ENCODE measurements around the gene VGLL3.

Gene VGLL3

DNA sequence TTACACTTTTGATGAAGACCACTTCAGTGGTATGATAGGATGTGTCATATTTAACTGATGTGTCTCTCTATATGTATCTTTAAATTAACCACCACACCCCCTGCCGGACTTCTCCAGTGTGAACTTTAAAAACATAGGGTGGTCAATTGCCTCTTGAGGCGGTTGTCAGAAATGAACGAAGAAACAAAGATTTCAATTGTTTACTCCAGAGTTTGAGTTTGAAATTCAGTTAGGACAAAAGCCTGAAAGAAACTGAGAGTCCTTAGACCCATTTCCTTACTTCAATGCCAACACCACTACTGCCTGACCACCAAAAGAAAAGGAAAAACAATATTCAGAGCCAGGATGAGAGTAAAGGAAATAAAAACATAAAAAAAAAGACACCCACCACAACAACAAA is 40.2 kb downstream of the VGLL3 start:
- DNase-seq: no peak

DNA sequence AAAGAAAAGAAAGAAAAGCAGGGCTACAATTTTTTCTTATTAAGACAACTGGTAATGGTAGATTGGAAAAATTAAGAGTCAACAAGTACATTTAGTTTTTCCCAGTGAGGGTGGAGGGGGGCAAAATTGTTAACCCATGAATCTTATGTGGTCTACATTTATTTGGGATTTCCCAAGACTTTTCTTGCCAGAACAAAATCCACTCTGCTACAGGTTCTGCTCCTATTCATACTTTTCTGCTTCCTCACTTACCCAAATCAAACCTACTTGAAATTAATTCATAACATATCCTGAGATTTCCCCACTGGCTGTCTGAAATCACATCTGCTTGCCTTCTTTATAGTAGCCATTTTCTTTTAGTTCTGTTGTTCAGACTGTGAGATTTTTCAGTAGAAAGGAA is 41.1 kb downstream of the VGLL3 start:
- no peak for DNase-seq

DNA sequence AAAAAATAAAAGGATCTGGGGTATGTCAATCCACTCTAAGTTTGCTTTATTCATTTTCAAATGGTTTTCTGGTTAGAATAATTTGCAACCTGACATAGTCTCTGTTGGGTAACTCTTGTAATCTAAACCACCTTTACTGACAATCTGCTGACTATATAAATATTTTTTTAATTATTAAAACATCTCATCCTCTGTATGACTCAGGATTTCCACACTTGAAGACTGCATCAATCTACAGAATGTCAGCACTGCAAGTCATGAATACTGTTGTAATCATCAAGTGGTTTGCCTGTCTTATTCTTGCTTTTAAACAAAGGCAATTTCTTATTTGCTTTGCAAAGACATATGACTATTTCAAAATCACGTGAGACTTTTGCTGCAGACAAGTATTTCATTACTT is 42.1 kb downstream of the VGLL3 start:
- DNase-seq: no peak

DNA sequence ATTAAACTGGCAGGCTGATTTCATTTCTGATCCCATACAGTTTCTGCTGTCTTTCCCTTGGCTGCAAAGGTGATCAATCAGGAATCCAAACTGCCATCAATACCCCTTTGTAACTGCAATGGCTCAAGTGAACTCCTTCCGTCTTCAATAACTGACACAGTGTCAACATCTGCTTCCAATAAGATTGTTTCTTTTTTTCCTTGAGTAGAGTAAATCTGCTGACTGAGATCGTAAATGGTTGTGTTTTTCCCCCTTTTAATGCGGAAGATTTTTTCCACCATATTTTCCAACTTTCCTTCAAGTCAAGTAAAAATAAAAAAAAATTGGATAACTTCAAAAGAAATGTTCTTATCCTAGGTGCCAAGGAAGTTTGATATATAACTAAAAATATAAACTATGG is 48.7 kb downstream of the VGLL3 start:
- DNase-seq: no peak

DNA sequence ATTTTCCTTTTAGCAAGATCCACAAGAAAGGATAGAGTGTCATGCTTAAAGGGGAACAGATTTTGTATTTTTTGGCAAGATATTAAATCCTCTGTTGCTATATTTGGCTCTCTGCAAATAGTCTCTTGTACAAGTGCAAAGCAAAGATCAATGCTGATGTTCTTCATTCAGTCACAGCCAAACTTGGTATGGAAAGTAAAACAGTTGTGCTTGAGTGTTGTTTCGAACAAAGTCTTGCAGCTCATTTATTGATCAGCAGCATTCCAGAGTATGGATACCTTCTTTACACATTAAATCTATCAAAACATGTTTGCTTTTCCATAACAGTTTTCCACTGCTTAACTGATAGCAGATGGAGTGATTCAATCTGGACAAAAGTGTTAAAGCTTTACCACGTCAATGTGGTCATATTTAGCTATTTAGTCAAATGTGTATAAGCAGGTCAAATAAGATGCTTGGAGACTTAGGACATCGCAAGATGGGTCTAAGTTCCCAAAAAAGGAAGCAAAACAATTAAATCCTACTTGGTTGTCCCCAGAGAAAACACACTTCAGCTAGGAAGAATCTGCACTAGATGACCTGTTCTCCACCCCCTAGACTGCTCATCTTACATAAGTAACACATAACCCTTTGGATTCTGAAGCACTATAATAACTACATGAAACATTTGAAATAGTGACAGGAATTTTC is 52.4 kb downstream of the VGLL3 start:
- DNase-seq: no peak

DNA sequence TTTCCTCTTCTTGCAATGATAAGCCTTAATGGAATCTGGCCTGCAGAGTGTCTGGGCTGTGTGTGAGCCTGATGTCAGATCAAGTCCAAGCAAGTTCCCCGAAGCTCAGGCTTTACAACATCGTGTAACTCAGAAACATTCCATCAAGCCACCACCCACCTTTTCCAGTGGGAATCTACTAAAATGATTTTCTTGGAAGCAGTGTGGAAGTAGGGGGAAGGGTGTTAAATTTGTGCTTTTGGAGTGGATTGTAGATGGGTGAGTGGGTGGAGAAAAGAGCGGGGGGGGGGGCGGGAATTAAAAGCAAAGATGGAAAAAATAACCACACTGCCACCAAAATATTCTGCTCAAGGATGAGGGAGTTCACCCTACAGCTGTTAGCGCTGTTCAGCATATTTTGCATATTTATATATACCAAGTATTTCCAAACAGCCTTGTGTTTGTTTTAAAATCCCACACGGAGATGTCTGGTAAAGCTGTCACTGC is 53.6 kb downstream of the VGLL3 start:
- DNase-seq: no peak

DNA sequence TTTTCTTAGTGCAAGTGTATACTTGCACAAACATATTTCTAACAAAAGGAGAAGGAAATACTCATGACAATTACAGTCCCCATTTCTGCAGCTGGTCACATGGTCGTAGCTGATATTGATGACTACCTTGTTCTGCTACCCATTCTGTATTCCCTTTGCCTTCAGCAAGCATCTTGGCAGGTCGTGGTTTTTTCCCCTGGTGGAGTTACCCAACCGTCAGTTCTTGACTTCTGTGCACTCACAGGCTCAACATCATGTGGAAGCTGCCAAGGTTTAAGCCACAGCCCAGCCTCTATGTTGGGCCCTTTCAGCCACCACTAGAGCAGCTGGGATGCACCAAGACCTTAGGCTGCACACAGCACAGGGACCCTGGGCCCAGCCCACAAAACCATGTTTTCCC is 56.1 kb downstream of the VGLL3 start:
- DNase-seq: no peak

DNA sequence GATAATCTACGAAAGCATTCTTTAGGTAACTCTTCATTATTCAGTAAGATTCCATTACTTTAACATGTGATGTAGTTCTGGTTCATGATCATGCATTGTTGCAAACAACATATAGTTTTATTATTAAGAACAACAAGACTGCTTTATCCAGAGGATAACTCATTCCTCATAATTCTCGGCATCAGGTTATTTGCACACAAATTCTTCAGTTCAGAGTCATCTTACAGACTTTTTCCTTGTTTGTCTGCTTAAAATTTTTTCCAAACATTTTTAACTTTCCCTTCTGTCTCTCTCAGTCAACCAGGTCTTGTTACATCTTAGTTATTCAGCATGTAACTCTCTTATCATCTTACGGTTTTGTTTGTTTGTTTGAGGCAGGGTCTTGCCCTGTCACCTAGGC is 60.1 kb downstream of the VGLL3 start:
- no peak for DNase-seq

DNA sequence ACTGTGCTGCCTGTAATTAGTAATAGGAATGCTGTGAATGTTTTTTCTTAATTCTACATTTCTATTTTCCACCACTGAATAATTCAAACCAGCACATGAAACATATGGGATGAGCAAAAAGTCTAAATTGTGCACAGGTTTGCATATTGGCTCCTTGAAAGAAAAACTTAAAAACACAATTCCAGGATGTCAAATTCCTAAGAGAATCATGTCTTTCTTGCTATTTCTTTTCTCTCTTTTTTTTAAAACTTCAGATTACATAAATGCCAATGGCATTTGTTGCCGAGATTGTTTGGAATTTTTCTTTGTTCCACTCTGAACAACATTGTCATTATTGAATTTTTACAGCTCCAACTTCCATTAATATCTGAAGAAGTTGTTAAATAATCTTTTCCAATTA is 60.8 kb downstream of the VGLL3 start:
- no peak for DNase-seq

DNA sequence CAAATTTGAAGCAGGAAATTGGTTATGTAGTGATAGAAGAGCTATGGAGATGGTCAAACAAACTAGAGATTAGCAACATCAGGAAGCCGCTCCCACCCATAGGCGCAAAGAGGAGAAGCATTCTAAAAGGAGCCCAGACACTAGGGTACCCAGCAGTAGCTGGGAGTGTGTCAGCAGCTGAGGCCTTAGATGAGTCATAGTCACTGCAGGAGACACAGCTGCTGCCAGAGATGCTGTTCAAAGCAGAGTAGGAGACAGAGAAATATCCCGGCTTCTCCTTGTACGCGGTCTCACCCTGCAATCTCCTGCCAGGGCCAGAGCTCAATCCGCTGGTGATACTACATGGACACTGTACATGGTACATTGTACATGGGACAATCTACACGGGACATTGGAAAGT is 61.9 kb downstream of the VGLL3 start:
- no peak for DNase-seq

DNA sequence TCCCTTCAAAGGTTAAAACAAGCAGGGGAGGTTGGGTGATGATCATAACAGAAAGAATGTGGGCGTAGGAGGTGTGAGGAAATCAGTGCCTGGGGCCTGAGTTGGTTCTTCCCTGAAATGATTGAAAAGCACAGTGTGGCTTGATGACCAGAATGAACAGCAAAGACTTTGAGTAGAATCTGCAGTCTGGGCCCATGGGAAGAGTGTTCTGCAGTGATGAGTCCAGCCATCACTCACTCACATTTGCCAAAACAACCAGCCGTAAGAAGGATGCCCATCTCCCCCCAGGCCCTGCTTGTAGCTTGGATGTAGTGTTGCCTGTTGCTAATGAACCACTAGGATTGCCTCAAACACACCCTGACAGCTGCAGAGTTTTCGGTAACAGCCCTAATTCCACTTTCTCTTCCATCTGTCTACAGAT is 67.9 kb downstream of the VGLL3 start:
- DNase-seq: no peak

DNA sequence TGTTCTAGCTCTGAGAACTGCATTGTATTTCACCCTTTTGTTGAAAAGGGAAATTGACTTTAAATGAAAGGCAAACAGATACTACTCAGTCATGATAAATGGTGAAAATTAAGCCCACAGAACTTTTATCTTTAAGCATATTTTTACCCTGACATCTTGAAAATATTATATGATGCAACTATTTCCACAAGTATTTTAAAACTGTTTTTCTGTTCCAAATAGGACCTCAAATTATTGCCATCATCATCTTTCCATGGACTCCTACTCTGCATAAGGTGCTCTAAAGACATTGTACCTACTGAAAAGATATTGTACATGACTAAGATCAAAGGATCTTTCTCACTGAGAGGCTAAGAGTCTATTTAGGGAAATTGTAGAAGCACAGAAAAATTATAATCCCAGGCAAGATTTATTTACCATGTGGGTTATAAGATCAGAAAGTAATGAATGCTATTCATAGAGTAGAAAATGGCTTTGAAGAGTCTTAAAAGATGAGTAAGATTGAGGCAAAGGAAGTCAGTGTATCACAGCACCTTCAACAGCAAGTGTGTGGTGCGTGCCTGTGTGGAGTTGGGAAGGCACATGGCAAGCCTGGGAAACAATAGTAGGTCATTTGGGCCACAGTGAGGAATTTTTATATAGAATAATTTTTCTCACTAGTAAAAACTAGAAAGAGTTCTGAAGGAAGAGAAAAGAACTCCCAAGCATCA is 68.8 kb downstream of the VGLL3 start:
- DNase-seq: no peak

DNA sequence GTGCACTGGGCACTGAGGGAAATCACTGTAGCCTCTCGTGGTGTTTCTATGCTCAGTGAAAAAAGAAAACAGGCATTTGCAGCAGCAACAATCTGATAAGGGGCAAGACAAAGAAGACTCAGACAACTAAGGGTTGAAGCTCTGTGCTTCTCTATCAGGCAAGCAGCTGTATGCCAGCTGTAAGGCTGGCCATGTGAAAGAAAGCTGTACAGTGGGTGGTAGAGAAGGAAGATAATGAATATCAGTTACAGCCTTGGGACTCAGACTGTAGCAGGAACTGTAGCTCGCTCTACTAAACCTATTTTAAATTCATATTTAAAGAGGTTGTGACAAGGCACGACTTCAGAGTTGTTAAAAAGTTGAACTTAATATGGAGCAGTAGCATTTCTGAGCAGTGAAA is 76.3 kb downstream of the VGLL3 start:
- DNase-seq: no peak

DNA sequence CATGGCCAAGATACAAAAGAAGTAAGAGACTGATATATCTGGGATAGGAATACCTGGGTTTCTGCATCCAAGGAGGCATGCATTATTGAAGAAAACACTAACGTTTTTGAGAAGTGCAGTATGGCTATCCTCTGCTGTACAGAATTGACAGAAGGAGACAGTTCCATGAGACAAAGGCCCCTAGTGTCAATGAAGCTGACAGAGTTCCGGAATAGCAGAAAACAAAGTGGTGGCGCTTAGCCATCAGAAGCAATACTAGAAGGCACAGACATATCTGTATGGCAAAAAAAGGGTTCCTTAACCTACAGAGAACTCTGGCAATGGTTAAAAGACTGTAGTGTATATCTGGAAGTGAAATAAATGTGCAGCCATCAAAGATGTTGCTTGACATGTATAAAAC is 77.8 kb downstream of the VGLL3 start:
- peak in 6 of 56 donors; percentile 0 to 4 (median 2) for DNase-seq

DNA sequence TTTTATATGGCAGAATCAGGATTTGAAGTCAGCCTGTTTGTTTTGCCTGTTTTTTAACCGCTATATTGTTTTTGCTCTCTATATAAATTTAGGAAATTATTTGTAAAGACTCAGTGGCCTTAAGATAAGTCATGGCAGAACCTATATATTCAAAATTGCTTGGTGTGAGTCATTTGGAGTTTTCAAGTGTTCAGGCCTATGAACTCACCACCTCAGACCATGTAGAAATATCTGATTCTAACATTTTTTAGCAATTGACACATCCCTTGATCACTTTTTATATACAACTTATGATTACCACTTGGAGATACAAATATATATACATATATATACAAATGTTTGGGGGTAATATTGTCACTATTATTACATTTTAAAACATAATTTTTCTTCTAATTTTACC is 95.7 kb downstream of the VGLL3 start:
- DNase-seq: no peak

DNA sequence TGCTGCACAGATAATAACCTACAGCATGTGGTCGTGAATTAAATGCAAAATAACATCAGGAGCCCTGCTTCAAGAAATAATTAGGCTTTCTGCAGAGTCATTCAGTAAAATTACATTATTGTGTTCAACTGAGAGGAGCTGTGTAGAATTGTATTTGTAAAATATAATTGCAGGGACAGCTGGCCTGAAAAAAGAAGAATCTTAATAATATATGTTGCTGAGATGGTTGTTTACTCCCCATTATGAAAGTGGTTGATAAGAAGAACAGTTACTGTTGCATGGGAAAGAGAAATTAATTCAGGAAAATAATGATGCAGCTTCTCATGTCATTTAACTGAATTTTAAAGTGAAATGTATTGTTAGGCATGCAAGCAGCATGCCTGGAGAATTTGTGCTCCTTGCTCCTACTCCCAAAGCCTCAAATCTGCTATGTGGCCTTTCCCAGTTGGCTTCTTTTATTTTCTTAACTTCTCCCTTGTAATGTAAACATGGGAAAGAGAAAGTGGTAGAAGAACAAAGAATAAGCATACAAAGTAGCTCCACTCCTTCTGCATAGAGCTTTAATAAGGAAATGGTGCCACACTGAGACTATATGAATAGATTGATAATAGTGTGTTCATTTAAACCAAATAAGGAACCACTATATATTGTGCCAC is 100.1 kb downstream of the VGLL3 start:
- no peak for DNase-seq
